Chondrocyte (in vitro differentiated cells): ENCODE data around the gene ENTREP3. TPM values are rescaled to one million over a fixed set of nuclear protein-coding genes. Genes with fewer than 3 reads are reported as not detected.
"Not testable (repeated sequence)": the region's sequence is repeated elsewhere in the genome, so short reads cannot be mapped to it uniquely, and the experiment has no call there.

Source experiments
- DNase-seq: peaks from one replicate; pipeline ENCODE4 v3.0.0; 2021; ENCODE audit warnings: mixed read lengths, low spot score
- H3K27ac Mint-ChIP-seq: one replicate; pipeline ENCODE4 v1.8.0; 2021; ENCODE audit warnings: mild to moderate bottlenecking, moderate library complexity, mixed read lengths; ENCODE audit not compliant: unreplicated experiment
- H3K27me3 Mint-ChIP-seq: 2 replicates; pipeline ENCODE4 v1.8.0; 2021; ENCODE audit warnings: low read depth, mixed read lengths
- H3K36me3 Mint-ChIP-seq: 2 replicates; pipeline ENCODE4 v1.8.0; 2021; ENCODE audit warnings: low read depth, mixed read lengths
- H3K4me1 Mint-ChIP-seq: 2 replicates; pipeline ENCODE4 v1.8.0; 2021; ENCODE audit warnings: low read depth, mild to moderate bottlenecking, mixed read lengths
- H3K4me3 Mint-ChIP-seq: one replicate; pipeline ENCODE4 v1.8.0; 2021; ENCODE audit warnings: mild to moderate bottlenecking, moderate library complexity, mixed read lengths; ENCODE audit not compliant: unreplicated experiment
- H3K9me3 Mint-ChIP-seq: 2 replicates; pipeline ENCODE4 v1.8.0; 2021; ENCODE audit warnings: low read depth, mixed read lengths
- total RNA-seq: library from RNA; stranded (reverse); gene quantifications from 3 replicates; pipeline ENCODE4 v1.2.1, GENCODE V29; 2021
- TF ChIP-seq, protein P1 (sequence below): fragments of 200-600 bp; sonication (generic); IDR thresholded peaks from 2 replicates; pipeline ENCODE4 v1.5.0; 2021; ENCODE audit warnings: antibody characterized with exemption, mild to moderate bottlenecking, moderate library complexity

ENTREP3 gene
- total RNA-seq, 1 donor from 2014 or later: 42.8 TPM

DNA sequence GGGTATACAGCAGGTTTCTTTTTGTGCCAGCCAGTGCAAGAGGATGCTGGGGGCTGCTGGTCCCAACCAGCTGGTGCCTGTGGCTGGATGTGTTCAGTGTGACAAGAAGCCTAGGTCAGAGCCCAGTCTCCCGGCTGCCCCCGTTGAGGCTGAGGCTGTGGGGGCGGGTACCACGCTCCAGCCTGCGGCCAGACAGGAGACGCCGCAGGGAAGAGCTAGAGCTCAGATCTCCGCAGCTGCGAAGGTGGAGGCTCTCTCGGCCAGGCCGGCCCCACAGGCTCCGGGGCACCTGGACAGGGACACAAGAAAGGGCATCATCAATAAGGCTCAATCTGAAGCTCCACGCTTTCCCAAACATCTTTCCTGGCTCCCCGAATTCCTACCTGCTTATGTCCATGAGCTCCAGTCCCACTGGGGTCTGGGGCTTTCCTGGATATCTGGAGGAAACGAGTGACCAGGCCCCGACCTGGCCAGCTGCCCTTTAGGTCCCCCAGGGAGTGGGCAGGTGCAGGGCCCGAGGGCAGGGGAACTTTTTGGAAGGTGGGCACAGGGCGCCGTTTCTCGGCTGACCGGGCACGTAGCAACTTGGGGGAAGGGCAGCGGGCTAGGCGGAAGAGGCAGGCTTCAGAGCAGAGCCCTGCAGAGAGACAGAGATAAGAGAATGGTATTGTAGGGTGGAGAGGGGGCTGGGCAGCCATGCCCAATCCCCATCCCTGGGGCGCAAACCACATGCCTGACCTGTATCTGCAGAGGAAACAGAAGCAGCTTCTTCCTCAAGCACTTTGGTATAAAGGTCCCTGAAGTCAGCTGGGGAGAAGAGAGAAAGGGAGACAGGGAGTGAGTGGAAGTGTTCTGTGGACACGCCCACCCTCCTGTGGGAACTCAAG, 7.4 kb downstream of the ENTREP3 start:
- Mint-ChIP-seq H3K4me3 (no peak overlapping the region), H3K27me3 (no peaks in the 10 kb centered on the region), H3K36me3 (peaks cover 6% of the 10 kb centered on the region)

DNA sequence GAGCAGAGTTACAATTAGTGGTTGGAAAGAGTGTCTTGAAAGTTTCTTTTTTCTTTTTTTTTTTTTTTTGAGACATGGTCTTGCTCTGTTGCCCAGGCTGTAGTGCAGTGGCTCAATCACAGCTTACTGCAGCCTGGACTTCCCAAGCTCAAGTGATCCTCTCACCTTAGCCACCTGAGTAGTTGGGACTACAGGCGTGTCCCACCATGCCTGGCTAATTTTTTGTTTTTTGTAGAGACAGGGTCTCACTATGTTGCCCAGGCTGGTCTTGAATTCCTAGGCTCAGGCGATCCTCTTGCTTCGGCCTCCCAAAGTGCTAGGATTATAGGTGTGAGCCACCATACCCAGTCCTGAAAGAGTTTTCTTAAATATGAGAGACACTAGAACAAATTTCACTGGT, 8.5 kb downstream of the ENTREP3 start:
- not testable (repeated sequence) for DNase-seq, H3K4me3 Mint-ChIP-seq, H3K27ac Mint-ChIP-seq, H3K9me3 Mint-ChIP-seq, H3K36me3 Mint-ChIP-seq, H3K27me3 Mint-ChIP-seq
- peaks cover 30% of the 10 kb centered on the region for H3K4me1 Mint-ChIP-seq

More for the DNA sequence above, 7.4 kb downstream of the ENTREP3 start:
- TF ChIP-seq, protein P1, sequence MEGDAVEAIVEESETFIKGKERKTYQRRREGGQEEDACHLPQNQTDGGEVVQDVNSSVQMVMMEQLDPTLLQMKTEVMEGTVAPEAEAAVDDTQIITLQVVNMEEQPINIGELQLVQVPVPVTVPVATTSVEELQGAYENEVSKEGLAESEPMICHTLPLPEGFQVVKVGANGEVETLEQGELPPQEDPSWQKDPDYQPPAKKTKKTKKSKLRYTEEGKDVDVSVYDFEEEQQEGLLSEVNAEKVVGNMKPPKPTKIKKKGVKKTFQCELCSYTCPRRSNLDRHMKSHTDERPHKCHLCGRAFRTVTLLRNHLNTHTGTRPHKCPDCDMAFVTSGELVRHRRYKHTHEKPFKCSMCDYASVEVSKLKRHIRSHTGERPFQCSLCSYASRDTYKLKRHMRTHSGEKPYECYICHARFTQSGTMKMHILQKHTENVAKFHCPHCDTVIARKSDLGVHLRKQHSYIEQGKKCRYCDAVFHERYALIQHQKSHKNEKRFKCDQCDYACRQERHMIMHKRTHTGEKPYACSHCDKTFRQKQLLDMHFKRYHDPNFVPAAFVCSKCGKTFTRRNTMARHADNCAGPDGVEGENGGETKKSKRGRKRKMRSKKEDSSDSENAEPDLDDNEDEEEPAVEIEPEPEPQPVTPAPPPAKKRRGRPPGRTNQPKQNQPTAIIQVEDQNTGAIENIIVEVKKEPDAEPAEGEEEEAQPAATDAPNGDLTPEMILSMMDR: no peak
- Mint-ChIP-seq H3K9me3 (no peaks in the 10 kb centered on the region), H3K27ac (no peak overlapping the region), H3K4me1 (peaks cover 29% of the 10 kb centered on the region)
- DNase-seq: no peak

DNA sequence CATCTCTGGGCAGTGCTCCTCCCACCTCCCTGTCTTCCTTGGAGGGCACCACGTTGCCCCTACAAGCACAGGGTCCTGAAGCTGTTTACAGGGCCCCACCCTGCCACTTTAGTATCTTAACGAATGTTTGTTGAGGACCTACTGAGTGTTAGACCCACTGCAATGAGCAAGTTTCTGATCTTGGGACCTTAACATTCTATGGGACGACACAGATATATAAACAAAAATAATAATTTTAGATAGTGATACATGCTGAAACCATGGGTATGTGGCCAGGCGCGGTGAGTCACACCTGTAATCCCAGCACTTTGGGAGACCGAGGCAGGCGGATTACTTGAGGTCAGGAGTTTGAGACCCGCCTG, 10.1 kb downstream of the ENTREP3 start:
- no peaks in the 10 kb centered on the region for H3K9me3 Mint-ChIP-seq
- peak overlapping the region; percentile 90 for H3K4me3 Mint-ChIP-seq
- H3K27me3 Mint-ChIP-seq: no peaks in the 10 kb centered on the region
- peaks cover 38% of the 10 kb centered on the region for H3K4me1 Mint-ChIP-seq
- DNase-seq: no peak
- TF ChIP-seq, protein P1: no peak
- peak overlapping the region; percentile 88 for H3K27ac Mint-ChIP-seq
- peaks cover 6% of the 10 kb centered on the region for H3K36me3 Mint-ChIP-seq

DNA sequence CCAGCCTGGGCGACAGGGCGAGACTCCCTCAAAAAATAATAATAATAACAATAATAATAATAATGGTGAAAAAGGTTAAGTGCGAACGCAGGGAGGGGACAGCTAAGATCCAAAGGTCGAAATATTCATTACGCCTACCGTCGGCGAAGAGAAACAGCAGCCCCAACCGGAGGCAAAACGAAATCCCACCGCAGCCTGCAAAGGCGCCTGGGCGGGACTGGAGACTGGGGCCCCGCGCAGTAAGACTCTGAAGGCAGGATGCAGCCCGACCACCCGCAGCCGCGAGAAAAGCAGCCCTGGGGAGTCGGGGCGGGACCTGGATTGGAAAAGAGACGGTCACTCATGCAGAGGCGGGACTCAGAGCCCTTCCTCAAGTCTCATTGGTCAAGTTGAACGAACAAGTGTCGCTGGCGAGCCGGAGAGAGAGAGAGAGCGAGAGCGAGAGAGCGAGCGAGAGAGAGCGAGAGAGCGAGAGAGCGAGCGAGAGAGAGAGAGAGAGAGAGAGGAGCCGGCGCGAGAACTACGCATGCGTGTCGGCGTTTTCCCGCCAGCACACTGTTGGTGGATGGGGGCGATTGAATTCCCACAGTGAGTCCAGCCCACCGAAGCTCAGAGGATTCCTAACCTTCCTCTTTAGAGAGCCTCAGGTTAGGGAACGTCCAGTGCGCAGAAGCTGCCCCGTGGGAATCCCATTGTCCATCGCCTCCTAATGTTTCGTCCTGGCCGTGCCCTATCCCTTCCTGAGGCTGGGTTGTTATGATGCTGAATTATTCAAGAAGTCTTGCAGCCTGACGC, 10.7 kb downstream of the ENTREP3 start:
- Mint-ChIP-seq H3K4me1 (peaks cover 38% of the 10 kb centered on the region), H3K4me3 (peak overlapping the region; percentile 90), H3K27me3 (no peaks in the 10 kb centered on the region), H3K27ac (peak overlapping the region; percentile 88), H3K36me3 (peaks cover 6% of the 10 kb centered on the region), H3K9me3 (no peaks in the 10 kb centered on the region)
- TF ChIP-seq, protein P1: peak; percentile 72
- DNase-seq: peak; percentile 98

DNA sequence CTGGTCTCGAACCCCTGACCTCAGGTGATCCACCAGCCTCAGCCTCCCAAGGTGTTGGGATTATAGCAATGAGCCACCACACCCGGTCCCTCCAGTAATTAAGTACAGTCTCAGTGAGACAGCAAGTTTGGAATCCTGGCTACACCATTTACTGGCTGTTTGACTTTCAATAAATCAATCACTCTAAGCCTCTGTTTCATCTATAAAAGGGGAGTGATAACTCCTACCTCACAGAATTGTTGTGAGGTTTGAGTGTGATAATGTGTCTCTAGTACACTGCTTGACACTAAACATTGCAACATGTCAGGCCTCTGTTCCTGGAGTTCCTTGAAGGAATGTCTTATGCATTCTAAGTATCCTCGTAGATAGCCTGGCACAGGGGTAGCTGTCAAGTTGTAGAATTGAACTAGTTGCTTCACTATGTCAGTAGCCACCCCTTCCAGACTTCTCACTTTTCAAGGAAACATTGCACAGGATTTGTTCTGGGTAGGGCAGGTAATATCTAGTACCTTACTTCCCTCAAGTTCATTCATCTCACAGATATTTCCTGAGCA, 12.4 kb downstream of the ENTREP3 start:
- TF ChIP-seq, protein P1: no peak
- no peaks in the 10 kb centered on the region for H3K27me3 Mint-ChIP-seq
- H3K36me3 Mint-ChIP-seq: peaks cover 9% of the 10 kb centered on the region
- peak overlapping the region; percentile 90 for H3K4me3 Mint-ChIP-seq
- H3K27ac Mint-ChIP-seq: peak overlapping the region; percentile 88
- no peak for DNase-seq
- no peaks in the 10 kb centered on the region for H3K9me3 Mint-ChIP-seq
- H3K4me1 Mint-ChIP-seq: peaks cover 38% of the 10 kb centered on the region
